GM19043 (cell line): ENCODE data around the gene CCDC78.
"Not testable (repeated sequence)": the region's sequence is repeated elsewhere in the genome, so short reads cannot be mapped to it uniquely, and the experiment has no call there.

Experiments used
- ATAC-seq: cut with Tn5 transposase; IDR thresholded peaks from one replicate; pipeline ENCODE4 v1.9.1; 2021; ENCODE audit warnings: low read depth; ENCODE audit not compliant: unreplicated experiment

CCDC78 gene

GRCh38 chr16:714079-714478, 12.2 kb downstream of the CCDC78 start:
- ATAC-seq: no peak

DNA sequence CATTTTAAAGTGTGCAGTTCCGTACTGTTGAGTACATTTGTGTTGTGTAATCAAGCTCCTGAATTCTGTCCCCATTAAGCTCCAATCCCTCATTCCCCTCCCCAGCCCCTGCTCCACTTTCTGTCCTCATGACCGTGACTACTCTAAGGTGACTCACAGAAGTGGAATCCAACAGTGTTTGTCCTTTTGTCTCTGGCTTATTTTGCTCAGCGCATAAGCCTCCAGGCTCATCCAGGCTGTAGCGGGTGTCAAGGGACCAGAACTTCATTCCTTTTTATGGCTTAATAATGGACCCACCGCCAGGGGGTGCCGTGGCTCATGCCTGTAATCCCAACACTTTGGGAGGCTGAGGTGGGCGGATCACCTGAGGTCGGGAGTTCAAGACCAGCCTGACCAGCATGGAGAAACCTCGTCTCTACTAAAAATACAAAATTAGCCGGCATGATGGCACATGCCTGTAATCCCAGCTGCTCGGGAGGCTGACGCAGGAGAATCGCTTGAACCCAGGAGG, 13.4 kb downstream of the CCDC78 start:
- ATAC-seq: not testable (repeated sequence)

DNA sequence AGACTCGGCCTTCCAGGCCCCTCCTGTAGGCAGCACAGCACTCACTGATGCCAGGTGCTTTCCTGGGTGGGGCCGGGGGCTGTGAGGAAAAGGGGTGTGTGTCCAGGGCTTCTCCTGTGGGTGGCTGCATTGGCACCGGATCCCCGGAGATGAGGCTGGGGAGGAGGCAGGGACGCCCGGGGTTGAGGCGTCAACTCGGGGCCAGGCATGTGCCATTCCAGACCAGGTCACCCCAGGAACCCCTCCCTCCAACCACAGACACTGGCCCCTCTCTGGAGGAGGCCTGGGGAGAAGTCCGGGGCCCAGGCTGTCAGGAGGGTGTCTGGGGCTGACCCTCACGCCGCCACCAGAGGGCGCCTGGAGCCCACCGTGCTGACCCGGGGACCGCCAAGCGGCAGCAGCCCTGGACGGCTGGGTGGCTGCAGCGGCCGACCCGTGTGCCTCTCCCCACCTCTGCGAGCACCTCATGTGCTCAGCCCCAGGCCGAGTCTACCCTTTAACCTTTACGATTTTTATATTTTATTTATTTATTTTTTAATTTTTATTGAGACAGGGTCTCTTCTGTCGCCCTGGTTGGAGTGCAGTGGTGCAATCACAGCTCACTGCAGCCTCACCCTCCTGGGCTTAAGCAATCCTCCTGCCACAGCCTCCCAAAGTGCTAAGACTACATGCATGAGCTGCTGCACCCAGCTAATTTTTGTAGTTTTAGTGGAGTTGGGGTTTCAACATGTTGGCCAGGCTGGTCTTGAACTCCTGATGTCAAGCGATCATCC, 14.5 kb downstream of the CCDC78 start:
- ATAC-seq: no peak

- ATAC-seq: no peak
Measured at GRCh38 chr16:711084-711483, 15.2 kb downstream of the CCDC78 start.

GRCh38 chr16:710500-711075, 15.7 kb downstream of the CCDC78 start:
- ATAC-seq: no peak

GRCh38 chr16:709566-710499, 16.4 kb downstream of the CCDC78 start:
- no peak for ATAC-seq

GRCh38 chr16:708959-709358, 17.3 kb downstream of the CCDC78 start:
- no peak for ATAC-seq

- ATAC-seq: no peak
Measured at GRCh38 chr16:708019-708418, 18.2 kb downstream of the CCDC78 start.

- ATAC-seq: no peak
Measured at GRCh38 chr16:707062-707538, 19.1 kb downstream of the CCDC78 start.

DNA sequence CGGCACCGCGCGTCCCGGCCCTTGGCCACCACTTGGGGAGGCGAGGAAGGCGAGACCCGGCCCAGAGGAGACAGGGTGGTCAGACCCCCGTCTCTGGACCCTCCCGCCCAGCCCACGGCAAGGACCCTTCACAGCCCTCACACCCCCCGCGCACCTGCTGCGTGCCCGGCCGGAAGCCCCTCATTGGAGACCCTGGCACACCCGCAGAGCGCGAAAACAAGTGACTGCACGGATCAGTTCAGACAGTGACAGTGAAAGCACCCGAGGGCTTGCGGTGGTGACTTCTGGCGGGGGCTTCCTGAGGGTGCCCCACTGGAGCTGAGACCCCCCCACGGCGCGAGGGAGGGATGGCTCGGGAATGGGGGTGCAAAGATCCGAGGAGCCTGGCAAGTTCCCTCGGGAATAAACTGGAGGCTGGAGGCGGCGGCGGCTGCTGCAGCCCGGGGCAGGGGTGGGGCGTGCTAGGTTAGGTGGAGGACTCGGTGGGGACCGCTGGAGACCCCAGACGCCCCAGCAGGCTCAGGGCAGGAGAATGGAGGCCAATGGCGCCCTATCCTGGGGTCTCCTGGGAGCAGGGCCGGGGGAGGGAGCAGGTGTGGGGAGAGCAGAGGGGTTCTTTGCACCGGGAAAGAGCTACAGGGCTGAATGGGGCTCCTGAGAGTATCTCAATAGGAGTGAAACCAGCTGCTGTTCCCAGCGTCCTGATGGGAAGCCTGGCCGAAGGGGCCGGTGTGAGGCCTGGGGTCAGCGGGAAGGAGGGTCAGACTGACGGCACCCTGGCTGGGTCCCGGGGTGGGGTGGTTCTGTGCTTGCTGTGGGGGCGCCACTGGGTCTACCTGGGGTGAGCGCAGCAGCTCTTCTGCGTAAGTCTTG, 19.8 kb downstream of the CCDC78 start:
- no peak for ATAC-seq

GRCh38 chr16:705431-706188, 20.6 kb downstream of the CCDC78 start, which contains the start of gene FBXL16:
Gene FBXL16 (minus strand): TSS chr16:705801. CDS start chr16:697405, 8,396 bp downstream.
- no peak for ATAC-seq

DNA sequence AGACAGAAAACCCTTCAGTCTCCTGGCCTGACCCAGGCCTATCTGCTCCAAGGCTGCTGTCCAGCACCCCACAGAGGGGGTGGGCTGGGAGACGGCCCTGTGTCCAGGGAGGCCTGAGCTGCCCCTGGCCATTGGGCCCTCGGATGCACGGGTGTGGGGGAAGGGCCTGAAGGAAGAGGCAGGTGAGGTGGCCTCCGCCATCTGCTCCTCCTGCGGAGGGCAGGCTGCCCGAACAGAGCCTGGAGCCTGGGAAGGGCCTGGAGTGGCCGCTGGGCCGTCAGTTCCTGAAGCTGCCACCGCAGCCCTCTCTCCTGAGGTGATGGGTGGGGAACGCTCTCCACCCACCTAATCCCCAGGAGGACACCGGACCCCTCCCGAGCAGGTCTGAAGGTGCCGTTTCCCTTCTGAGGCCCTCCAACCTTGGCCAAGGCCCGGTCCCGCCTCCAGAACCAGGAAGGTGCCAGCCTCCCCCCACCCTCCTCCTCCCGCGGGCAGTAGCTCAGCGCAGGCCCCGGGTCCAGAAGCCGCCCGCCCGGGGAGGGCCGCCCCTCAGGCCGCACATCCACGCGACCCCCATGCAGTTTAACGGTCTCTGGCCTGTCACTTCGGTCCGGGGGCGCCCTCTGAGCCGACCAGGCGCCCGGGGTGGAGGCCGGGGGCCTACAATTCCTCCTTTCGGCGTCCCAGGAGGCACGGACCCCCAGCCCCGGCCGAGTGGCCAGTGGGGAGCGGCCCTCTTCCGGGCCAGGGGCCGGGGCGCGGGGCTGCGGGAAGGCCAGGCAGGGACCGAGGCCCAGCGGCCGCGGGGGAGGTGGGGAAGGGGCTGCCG, 21.5 kb downstream of the CCDC78 start:
- ATAC-seq: no peak

GRCh38 chr16:704047-704446, 22.2 kb downstream of the CCDC78 start:
- ATAC-seq: no peak

DNA sequence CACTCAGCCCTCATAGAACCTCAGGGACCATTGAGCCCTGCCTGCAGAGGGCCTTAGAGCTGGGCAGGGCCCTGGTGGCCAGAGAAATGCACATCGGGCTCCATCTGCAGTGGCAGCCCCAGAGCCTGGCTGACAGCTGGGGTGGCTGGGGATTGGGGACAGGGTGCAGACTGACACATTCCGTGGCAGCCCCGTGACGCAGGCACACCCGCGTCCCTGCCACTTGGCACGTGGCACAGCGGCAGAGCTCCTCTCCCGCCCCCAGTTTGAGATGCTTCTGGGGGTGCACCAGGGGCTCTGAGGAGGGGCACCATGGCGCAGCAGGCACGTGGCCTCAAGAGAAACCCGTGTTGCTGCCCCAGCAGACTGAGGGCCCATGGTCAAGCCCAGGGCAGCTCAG, 22.8 kb downstream of the CCDC78 start:
- no peak for ATAC-seq

GRCh38 chr16:702341-702740, 23.9 kb downstream of the CCDC78 start:
- no peak for ATAC-seq

DNA sequence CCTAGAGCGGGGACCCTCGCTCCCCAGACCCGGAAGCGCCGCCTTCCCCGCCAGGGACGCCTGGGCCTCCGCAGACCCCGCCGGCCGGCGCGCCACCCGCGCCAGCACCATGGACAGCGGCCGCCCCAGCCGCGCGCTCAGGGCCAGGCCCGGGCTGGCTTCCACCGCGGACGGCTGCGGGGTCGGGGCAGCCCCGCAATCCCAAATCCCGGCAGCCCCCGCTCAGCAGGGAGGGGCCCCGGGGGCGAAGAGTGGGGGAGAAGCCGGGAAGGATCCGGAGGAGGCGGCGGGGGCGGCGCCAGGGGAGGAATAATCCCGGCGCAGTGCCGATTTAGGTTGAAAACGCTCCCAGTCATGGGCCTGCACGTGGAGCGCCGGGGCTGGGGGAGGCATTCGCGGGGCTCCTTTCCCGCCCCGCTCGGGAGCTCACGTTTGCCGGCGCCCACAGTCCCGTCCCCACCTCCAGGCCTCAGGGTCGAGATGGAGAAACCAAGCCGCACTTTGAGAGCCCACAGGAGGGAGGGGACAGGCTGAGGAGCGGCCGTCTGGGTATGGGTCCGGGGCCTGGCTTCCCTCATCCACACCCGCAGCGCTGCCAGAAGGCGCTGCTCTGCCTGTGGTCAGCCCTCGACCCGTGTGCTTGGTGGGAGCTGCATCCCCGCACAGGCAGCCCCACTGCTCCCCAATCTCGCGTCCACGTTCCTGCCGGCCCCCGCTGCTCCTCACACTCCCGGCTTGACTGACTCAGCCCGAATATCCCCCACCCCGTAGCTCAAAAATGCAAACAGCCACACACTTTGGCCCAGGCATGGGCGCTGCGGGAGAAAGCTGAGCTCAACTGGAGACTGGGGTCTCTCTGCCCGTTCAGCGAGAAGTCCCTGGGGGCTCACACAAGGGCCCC, 25.3 kb downstream of the CCDC78 start:
- ATAC-seq: no peak

GRCh38 chr16:698911-699671, 27.2 kb downstream of the CCDC78 start:
- ATAC-seq: no peak
